ENCODE measurements around the gene PIP4K2A. TPM values are rescaled to one million over a fixed set of nuclear protein-coding genes. Genes with fewer than 3 reads are reported as not detected.
A peak's percentile ranks its signal among the peaks of the same experiment; 100 is the strongest.

The PIP4K2A gene
- total RNA-seq, 1 donor from 2014 or later, result 105 TPM

GRCh38 chr10:22579826-22580225 is 134.6 kb downstream of the PIP4K2A start:
- no peak for DNase-seq (ENCODE audit: low spot score)
- Mint-ChIP-seq H3K27me3 (ENCODE audit: low read depth) (no peaks in the 10 kb centered on the region), H3K9me3 (no peaks in the 10 kb centered on the region), H3K36me3 (ENCODE audit: low read depth) (peaks cover 69% of the 10 kb centered on the region), H3K4me3 (ENCODE audit: low read depth) (no peak overlapping the region), H3K4me1 (ENCODE audit: low read depth) (peaks cover 14% of the 10 kb centered on the region), H3K27ac (no peak overlapping the region)
- intact Hi-C loops (cut with micrococcal nuclease), result loop anchor here (10.0 kb wide), 1 partner anchor 485 kb away; no protein-coding TSS in a partner anchor

GRCh38 chr10:22573820-22574569 is 140.4 kb downstream of the PIP4K2A start:
- peaks cover 33% of the 10 kb centered on the region for H3K4me1 Mint-ChIP-seq (ENCODE audit: low read depth)

GRCh38 chr10:22570733-22571430 is 143.5 kb downstream of the PIP4K2A start:
- Mint-ChIP-seq H3K4me3 (ENCODE audit: low read depth) (no peak overlapping the region), H3K4me1 (ENCODE audit: low read depth) (peaks cover 40% of the 10 kb centered on the region), H3K9me3 (no peaks in the 10 kb centered on the region), H3K36me3 (ENCODE audit: low read depth) (peaks cover 81% of the 10 kb centered on the region), H3K27ac (peak overlapping the region; percentile 80), H3K27me3 (ENCODE audit: low read depth) (no peaks in the 10 kb centered on the region)
- peak; percentile 28 for DNase-seq (ENCODE audit: low spot score)
- intact Hi-C loops (cut with micrococcal nuclease), result loop anchor here (1.0 to 10.0 kb wide), 10 partner anchors 28 to 568 kb away; partner anchors contain the start of genes DNAJC1 and PIP4K2A

More at GRCh38 chr10:22573820-22574569, 140.4 kb downstream of the PIP4K2A start:
- peak overlapping the region; percentile 22 for H3K27ac Mint-ChIP-seq
- H3K9me3 Mint-ChIP-seq, result no peaks in the 10 kb centered on the region
- no peaks in the 10 kb centered on the region for H3K27me3 Mint-ChIP-seq (ENCODE audit: low read depth)
- H3K4me3 Mint-ChIP-seq (ENCODE audit: low read depth), result no peak overlapping the region
- intact Hi-C loops (cut with micrococcal nuclease), result loop anchor here (2.0 to 10.0 kb wide), 6 partner anchors 83 to 491 kb away; partner anchors contain the start of gene PIP4K2A
- DNase-seq (ENCODE audit: low spot score), result no peak
- peaks cover 72% of the 10 kb centered on the region for H3K36me3 Mint-ChIP-seq (ENCODE audit: low read depth)

- DNase-seq (ENCODE audit: low spot score), result no peak
- Mint-ChIP-seq H3K27me3 (ENCODE audit: low read depth) (no peaks in the 10 kb centered on the region), H3K4me1 (ENCODE audit: low read depth) (peaks cover 41% of the 10 kb centered on the region), H3K27ac (peak overlapping the region; percentile 85), H3K4me3 (ENCODE audit: low read depth) (no peak overlapping the region), H3K9me3 (no peaks in the 10 kb centered on the region), H3K36me3 (ENCODE audit: low read depth) (peaks cover 76% of the 10 kb centered on the region)
- intact Hi-C loops (cut with micrococcal nuclease), result loop anchor here (2.0 to 10.0 kb wide), 9 partner anchors 29 to 567 kb away; partner anchors contain the start of genes DNAJC1 and PIP4K2A
These were observed 144.1 kb downstream of the PIP4K2A start for GRCh38 chr10:22570234-22570633.

GRCh38 chr10:22568928-22569327 is 145.4 kb downstream of the PIP4K2A start:
- DNase-seq (ENCODE audit: low spot score), result no peak
- Mint-ChIP-seq H3K4me1 (ENCODE audit: low read depth) (peaks cover 51% of the 10 kb centered on the region), H3K36me3 (ENCODE audit: low read depth) (peaks cover 80% of the 10 kb centered on the region), H3K4me3 (ENCODE audit: low read depth) (no peak overlapping the region), H3K27me3 (ENCODE audit: low read depth) (no peaks in the 10 kb centered on the region), H3K9me3 (no peaks in the 10 kb centered on the region), H3K27ac (no peak overlapping the region)
- intact Hi-C loops (cut with micrococcal nuclease), result no loop called here

GRCh38 chr10:22564060-22564459 is 150.3 kb downstream of the PIP4K2A start:
- H3K9me3 Mint-ChIP-seq, result no peaks in the 10 kb centered on the region
- no peaks in the 10 kb centered on the region for H3K27me3 Mint-ChIP-seq (ENCODE audit: low read depth)
- peaks cover 28% of the 10 kb centered on the region for H3K4me1 Mint-ChIP-seq (ENCODE audit: low read depth)
- no peak for DNase-seq (ENCODE audit: low spot score)
- no peak overlapping the region for H3K4me3 Mint-ChIP-seq (ENCODE audit: low read depth)
- H3K27ac Mint-ChIP-seq, result peak overlapping the region; percentile 34
- peaks cover 63% of the 10 kb centered on the region for H3K36me3 Mint-ChIP-seq (ENCODE audit: low read depth)
- intact Hi-C loops (cut with micrococcal nuclease), result no loop called here

- peaks cover 25% of the 10 kb centered on the region for H3K4me1 Mint-ChIP-seq (ENCODE audit: low read depth)
- no peak overlapping the region for H3K4me3 Mint-ChIP-seq (ENCODE audit: low read depth)
- no peaks in the 10 kb centered on the region for H3K27me3 Mint-ChIP-seq (ENCODE audit: low read depth)
- no peak overlapping the region for H3K27ac Mint-ChIP-seq
- no peak for DNase-seq (ENCODE audit: low spot score)
- intact Hi-C loops (cut with micrococcal nuclease), result no loop called here
- H3K9me3 Mint-ChIP-seq, result no peaks in the 10 kb centered on the region
- H3K36me3 Mint-ChIP-seq (ENCODE audit: low read depth), result peaks cover 52% of the 10 kb centered on the region
These were observed 152.5 kb downstream of the PIP4K2A start for GRCh38 chr10:22561909-22562308.

GRCh38 chr10:22560913-22561239 is 153.5 kb downstream of the PIP4K2A start:
- intact Hi-C loops (cut with micrococcal nuclease), result no loop called here
- H3K27ac Mint-ChIP-seq, result no peak overlapping the region
- peaks cover 16% of the 10 kb centered on the region for H3K4me1 Mint-ChIP-seq (ENCODE audit: low read depth)
- H3K9me3 Mint-ChIP-seq, result no peaks in the 10 kb centered on the region
- no peaks in the 10 kb centered on the region for H3K27me3 Mint-ChIP-seq (ENCODE audit: low read depth)
- peaks cover 42% of the 10 kb centered on the region for H3K36me3 Mint-ChIP-seq (ENCODE audit: low read depth)
- no peak overlapping the region for H3K4me3 Mint-ChIP-seq (ENCODE audit: low read depth)
- no peak for DNase-seq (ENCODE audit: low spot score)

- Mint-ChIP-seq H3K36me3 (ENCODE audit: low read depth) (peaks cover 42% of the 10 kb centered on the region), H3K4me3 (ENCODE audit: low read depth) (no peak overlapping the region), H3K27me3 (ENCODE audit: low read depth) (no peaks in the 10 kb centered on the region), H3K27ac (no peak overlapping the region), H3K9me3 (no peaks in the 10 kb centered on the region), H3K4me1 (ENCODE audit: low read depth) (peaks cover 14% of the 10 kb centered on the region)
- no peak for DNase-seq (ENCODE audit: low spot score)
- intact Hi-C loops (cut with micrococcal nuclease), result no loop called here
These were observed 154.1 kb downstream of the PIP4K2A start for GRCh38 chr10:22560096-22560912.

GRCh38 chr10:22557321-22557720 is 157.1 kb downstream of the PIP4K2A start:
- peaks cover 25% of the 10 kb centered on the region for H3K36me3 Mint-ChIP-seq (ENCODE audit: low read depth)
- H3K9me3 Mint-ChIP-seq, result no peaks in the 10 kb centered on the region
- H3K27me3 Mint-ChIP-seq (ENCODE audit: low read depth), result no peaks in the 10 kb centered on the region
- peaks cover 7% of the 10 kb centered on the region for H3K4me1 Mint-ChIP-seq (ENCODE audit: low read depth)
- intact Hi-C loops (cut with micrococcal nuclease), result no loop called here
- no peak overlapping the region for H3K4me3 Mint-ChIP-seq (ENCODE audit: low read depth)
- DNase-seq (ENCODE audit: low spot score), result no peak
- no peak overlapping the region for H3K27ac Mint-ChIP-seq

- DNase-seq (ENCODE audit: low spot score), result no peak
- H3K4me3 Mint-ChIP-seq (ENCODE audit: low read depth), result no peak overlapping the region
- H3K4me1 Mint-ChIP-seq (ENCODE audit: low read depth), result peaks cover 10% of the 10 kb centered on the region
- no peak overlapping the region for H3K27ac Mint-ChIP-seq
- intact Hi-C loops (cut with micrococcal nuclease), result no loop called here
- peaks cover 24% of the 10 kb centered on the region for H3K36me3 Mint-ChIP-seq (ENCODE audit: low read depth)
- H3K27me3 Mint-ChIP-seq (ENCODE audit: low read depth), result no peaks in the 10 kb centered on the region
- H3K9me3 Mint-ChIP-seq, result no peaks in the 10 kb centered on the region
These were observed 157.6 kb downstream of the PIP4K2A start for GRCh38 chr10:22556774-22557173.

GRCh38 chr10:22554461-22555182 is 159.8 kb downstream of the PIP4K2A start:
- peaks cover 15% of the 10 kb centered on the region for H3K4me1 Mint-ChIP-seq (ENCODE audit: low read depth)
- intact Hi-C loops (cut with micrococcal nuclease), result no loop called here
- DNase-seq (ENCODE audit: low spot score), result no peak
- peaks cover 32% of the 10 kb centered on the region for H3K36me3 Mint-ChIP-seq (ENCODE audit: low read depth)
- H3K9me3 Mint-ChIP-seq, result no peaks in the 10 kb centered on the region
- H3K27ac Mint-ChIP-seq, result no peak overlapping the region
- H3K27me3 Mint-ChIP-seq (ENCODE audit: low read depth), result no peaks in the 10 kb centered on the region
- H3K4me3 Mint-ChIP-seq (ENCODE audit: low read depth), result no peak overlapping the region

All from activated T-helper 2 cell treated with anti-CD3 and anti-CD28 coated beads, Interferon-gamma antibody, Interleukin-2, Interleukin-4, amounts not matched to agents 10 μg/mL and 5 μg/mL and 100 μg/mL, durations not matched to agents 14 hours and 24 hours and 36 hours (primary cell).